Stimulated activated CD8-positive, alpha-beta memory T cell treated with anti-CD3 and anti-CD28 coated beads, Interleukin-15, amount 100 ng/mL, for 1 hour (primary cell): ENCODE data around the gene GALNS.
"Not testable (repeated sequence)": the region's sequence is repeated elsewhere in the genome, so short reads cannot be mapped to it uniquely, and the experiment has no call there.

Source experiments
- DNase-seq: peaks from one replicate; pipeline ENCODE4 v3.0.0-alpha.2; 2020; ENCODE audit warnings: low read depth

The GALNS gene

GRCh38 chr16:88838566-88838965, 18.2 kb downstream of the GALNS start:
- DNase-seq: no peak

DNA sequence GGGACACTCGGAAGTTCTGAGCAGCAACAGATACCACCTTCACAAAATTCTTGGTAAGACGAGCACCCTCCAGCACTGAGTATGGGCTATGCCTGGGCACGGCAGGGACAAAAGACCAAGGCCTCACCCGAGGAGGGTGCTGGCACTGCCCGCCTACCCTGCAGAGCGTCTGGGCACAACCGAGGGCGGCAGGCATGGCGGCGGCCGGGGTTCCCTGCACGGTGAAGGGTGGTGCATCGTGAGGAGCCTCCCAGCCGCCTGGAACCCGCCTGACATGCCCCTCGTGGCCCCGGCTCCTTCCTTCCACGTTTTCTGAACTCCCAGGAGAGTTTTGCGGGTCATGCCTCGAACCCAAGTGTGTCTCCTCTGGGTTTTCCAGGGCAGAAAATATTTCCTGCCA, 18.9 kb downstream of the GALNS start:
- DNase-seq: no peak

- no peak for DNase-seq
Measured at GRCh38 chr16:88836791-88837190, 20.0 kb downstream of the GALNS start.

- DNase-seq: no peak
Measured at GRCh38 chr16:88835818-88836217, 20.9 kb downstream of the GALNS start.

GRCh38 chr16:88835383-88835782, 21.4 kb downstream of the GALNS start:
- no peak for DNase-seq

DNA sequence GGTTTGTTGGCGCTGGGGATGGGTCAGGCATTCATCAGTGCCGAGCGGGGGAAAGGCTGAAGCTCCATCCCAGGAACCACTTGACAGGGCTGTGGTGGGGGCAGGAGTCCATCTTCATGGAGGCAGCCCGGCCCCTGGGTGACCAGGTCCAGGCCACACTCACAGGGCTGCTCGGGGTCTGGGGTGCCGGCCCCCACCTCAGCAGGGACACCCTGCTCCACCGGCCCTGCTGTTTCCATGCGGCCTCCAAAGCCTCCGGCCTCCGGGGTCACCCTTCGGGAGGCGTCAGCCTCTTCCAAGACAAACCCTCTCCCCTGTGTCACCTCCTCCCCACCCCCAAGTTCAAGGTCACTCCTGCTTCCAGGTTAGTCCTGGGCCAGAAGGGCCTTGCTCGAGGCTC, 22.1 kb downstream of the GALNS start:
- no peak for DNase-seq

DNA sequence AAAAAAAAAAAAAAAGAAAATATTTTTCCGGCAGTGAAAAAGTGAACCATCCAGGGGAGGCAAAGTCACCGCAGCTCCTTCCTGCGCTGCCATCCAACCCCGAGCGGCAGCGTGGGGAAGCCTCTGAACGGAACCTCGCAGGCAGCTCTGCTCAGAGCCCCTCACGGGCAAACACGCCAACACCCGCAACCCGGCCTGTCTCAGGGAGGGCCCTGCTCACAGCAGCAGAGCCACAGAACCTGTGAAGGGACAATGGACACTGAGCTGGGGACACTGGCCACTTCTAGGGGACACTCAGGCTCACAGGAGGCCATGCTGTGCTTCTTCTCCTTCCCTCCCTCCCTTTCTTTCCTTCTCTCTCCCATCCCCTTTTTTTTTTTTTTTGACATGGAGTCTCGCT, 23.7 kb downstream of the GALNS start:
- DNase-seq: no peak

GRCh38 chr16:88831838-88832237, 24.9 kb downstream of the GALNS start:
- DNase-seq: no peak

DNA sequence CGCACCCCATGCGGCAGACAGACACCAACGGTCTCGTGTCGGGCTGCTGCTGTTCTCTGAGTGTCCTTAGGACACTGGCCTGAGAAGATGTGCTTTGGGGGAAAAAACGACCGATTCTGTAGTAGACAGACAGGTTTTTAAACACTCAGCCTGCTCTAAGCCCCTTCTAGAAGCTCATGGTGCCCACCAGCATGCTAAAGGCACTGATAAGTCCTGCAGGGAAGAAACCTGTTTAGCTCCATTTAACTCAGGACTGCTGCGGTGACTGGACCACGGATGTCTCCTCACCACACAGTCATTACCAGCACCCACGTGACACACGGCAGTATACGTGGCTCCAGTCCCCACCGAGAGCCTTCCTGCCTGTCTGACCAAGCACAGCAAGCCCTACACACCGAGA, 26.0 kb downstream of the GALNS start:
- DNase-seq: no peak

DNA sequence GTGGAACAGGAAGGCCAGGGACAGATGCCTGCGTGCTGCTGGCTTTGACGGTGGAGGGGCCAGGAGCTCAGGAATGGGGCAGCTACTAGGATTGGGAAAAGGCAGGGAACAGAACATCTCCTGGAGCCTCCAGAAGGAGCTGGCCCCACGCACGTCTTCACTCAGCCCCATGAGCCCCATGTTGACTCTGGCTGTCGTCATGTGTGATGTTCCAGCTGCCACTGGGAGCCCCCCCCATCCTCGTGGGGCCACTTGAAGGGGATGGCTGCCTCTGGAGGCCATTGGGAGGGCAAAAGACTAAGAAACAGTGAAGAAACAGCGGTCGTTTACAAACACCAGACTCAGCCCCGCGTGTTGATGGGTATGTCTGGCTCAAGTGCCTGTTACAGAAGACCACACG, 26.5 kb downstream of the GALNS start:
- no peak for DNase-seq

DNA sequence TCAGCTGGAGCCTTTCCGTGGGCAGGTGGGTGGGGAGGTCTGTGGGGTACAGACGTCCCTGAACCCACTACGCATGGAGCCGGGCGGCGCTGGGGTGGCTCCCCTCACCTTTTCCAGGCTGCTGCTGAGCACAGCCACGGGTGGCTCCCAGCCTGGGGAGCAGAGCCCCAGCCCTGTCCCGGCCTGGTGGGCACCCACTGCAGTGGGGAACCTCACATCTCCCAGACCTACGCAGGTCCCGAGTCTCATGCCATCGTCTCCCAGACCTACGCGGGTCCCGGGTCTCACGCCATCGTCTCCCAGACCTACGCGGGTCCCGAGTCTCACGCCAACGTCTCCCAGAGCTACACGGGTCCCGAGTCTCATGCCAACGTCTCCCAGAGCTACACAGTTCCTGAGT, 28.0 kb downstream of the GALNS start:
- no peak for DNase-seq

DNA sequence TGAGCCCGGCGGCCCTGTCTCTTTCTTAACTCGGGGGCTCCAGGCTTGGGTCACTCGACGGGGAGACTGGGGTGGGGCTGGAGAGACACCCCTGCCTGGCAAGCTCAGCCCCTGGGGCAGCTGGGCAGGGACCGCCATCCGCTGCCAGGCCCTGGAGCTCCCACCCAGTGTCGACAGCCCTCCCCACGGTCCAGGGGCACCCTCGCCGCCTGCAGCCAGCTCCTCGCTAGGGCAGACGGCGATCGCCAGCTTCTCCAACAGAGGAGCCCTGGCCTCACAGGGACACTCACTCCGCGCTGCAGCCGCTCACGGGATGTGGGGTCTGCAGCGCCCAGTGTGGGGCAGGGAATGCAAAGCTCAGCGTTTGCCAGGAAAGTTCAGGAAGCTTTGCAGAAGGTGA, 29.0 kb downstream of the GALNS start:
- DNase-seq: no peak

GRCh38 chr16:88826070-88826840, 30.5 kb downstream of the GALNS start:
- DNase-seq: no peak

- DNase-seq: no peak
Measured at GRCh38 chr16:88825146-88825545, 31.6 kb downstream of the GALNS start.

DNA sequence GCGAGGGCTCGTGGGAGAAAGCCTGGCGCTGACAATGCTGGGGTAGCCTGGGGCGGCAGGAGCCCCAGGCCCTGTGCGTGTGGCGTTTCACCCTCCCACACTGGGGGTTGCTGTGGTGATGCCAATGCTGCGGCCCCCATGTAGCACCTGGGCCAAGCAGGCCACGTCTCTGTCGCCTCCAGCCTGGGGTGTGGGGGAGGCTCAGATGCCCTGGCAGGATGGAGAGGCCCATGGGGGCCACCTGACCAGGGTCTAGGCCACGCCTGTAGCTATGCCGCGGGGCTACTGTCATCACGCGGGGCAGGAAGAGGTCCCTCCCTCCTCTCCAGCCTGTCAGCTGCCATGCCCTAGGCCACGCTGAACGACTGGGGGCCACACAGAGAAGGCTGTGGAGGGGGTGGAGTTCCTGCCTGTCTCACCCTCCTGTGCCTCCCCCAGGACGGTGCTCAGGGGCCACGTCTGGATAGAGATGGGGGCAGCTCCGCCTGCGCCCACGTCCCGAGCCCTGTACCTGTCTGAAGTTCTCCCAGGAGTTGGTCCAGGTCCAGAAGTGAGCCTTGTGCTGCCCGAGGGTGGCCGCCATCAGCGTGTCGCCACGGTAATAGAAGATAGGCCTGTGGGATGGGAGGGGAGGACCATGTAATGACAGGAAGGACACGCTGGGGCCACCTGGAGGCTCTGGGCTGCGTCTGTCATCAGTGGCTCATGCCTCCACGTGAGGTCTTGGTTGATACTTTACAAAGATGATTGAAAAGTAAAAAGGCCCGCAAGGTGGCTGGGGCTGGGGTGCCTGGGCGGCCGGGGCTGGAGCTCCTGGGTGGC, 32.3 kb downstream of the GALNS start:
- DNase-seq: no peak

DNA sequence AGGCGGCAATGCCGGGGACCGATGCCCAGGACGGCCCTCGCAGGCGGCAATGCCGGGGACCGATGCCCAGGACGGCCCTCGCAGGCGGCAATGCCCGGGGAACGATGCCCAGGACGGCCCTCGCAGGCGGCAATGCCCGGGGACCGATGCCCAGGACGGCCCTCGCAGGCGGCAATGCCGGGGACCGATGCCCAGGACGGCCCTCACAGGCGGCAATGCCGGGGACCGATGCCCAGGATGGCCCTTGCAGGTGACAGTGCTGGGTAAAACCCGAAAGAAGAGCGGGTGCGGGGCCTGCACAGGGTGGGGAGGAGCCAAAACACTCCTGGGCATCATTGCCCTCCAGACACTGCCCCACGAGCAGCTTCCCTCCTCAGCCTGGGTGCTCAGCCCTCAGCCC, 33.1 kb downstream of the GALNS start:
- not testable (repeated sequence) for DNase-seq

DNA sequence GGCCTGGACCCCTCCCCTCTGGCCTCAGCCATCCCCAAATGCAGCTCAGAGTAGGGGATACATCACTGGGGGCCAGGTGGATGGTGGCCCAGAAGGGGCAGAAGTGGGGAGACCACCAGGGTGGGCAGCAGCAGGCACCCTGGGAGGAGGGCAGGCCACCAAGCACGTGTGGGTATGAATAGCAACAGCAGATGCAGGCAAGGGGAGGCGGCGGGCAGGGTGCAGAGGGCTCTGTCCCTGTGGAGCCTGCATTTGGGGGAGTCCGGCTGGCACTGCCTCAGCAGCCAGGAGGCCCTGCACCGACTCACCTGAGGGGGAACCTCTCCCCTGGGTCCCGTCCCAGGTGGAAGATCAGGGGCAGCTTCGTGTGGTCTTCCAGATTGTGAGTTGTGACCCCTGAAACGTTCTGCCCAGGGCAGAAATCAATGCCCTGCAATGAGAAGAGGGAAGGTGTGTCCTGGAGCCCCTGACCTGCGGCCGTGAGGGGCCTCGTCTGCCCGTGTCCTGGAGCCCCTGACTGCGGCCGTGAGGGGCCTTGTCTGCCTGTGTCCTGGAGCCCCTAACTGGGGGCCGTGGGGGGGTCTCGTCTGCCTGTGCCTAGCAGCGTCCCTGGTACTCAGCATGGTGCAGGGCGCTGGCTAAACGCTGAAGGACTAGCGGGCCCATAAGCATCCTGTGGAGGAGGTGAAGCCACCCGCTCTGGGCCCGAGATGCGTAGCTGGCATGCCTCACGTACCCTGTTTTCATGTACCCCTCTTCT, 34.3 kb downstream of the GALNS start:
- no peak for DNase-seq

- no peak for DNase-seq
Measured at GRCh38 chr16:88821168-88821850, 35.4 kb downstream of the GALNS start.

- no peak for DNase-seq
Measured at GRCh38 chr16:88820385-88821025, 36.2 kb downstream of the GALNS start.

- DNase-seq: no peak
Measured at GRCh38 chr16:88819126-88819525, 37.6 kb downstream of the GALNS start.

DNA sequence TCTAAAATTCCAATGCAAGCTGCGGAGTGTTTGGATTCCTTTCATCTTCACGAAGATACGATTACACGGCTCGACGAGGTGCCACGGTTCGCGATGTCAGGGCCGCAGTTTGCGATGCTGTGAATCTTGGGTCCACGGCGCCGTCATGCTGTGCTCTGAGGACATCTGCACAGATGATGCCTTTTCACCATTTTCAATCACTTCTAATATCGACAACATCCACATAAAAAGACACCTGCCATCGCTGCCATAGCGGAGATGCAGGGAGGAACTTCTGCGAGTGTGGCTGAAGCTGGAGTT, 38.2 kb downstream of the GALNS start:
- DNase-seq: no peak
